22Rv1 (cell line): ENCODE results near the gene C22orf23.

Experiments
- CTCF ChIP-seq: fragments of 450-650 bp; IDR thresholded peaks from 2 replicates; pipeline ENCODE4 v1.5.1; 2017; ENCODE audit warnings: mild to moderate bottlenecking
- ZFX ChIP-seq: fragments of 450-650 bp; IDR thresholded peaks from 2 replicates; pipeline ENCODE4 v1.6.1; 2017; ENCODE audit warnings: antibody characterized with exemption, borderline replicate concordance

- TF ChIP-seq CTCF (no peak), ZFX (no peak)
Observed at GRCh38 chr22:37999236-37999635, 45.8 kb upstream of the C22orf23 start.
